H9 (cell line): ENCODE results near the gene PACSIN2. TPM values are rescaled to one million over a fixed set of nuclear protein-coding genes. Genes with fewer than 3 reads are reported as not detected.
A peak's percentile ranks its signal among the peaks of the same experiment; 100 is the strongest.

Source experiments
- DNase-seq: peaks from one replicate; pipeline ENCODE4 v3.0.0-alpha.2; 2017
- H2AFZ ChIP-seq: one replicate; pipeline ENCODE4 v1.6.1; 2013; ENCODE audit warnings: mild to moderate bottlenecking, low read length, control low read depth, moderate library complexity
- H2AK5ac ChIP-seq: 2 replicates; pipeline ENCODE4 v1.6.1; 2013; ENCODE audit warnings: low read length, control low read depth, mixed read lengths; ENCODE audit not compliant: insufficient read length
- H2BK120ac ChIP-seq: one replicate; pipeline ENCODE4 v1.6.1; 2013; ENCODE audit warnings: low read depth, mild to moderate bottlenecking, low read length, control low read depth, inconsistent platforms; ENCODE audit not compliant: poor library complexity, severe bottlenecking
- H2BK12ac ChIP-seq: 2 replicates; pipeline ENCODE4 v1.6.1; 2013; ENCODE audit warnings: low read length, control low read depth, mixed read lengths, low read depth; ENCODE audit not compliant: insufficient read length
- H2BK15ac ChIP-seq: 2 replicates; pipeline ENCODE4 v1.6.1; 2013; ENCODE audit warnings: low read depth, low read length, control low read depth
- H2BK20ac ChIP-seq: one replicate; pipeline ENCODE4 v1.6.1; 2013; ENCODE audit warnings: low read depth, mild to moderate bottlenecking, low read length, control low read depth, inconsistent platforms; ENCODE audit not compliant: poor library complexity, severe bottlenecking
- H2BK5ac ChIP-seq: 2 replicates; pipeline ENCODE4 v1.6.1; 2013; ENCODE audit warnings: low read length, control low read depth, mixed read lengths; ENCODE audit not compliant: insufficient read length
- H3K14ac ChIP-seq: 2 replicates; pipeline ENCODE4 v1.6.1; 2013; ENCODE audit warnings: low read length, control low read depth; ENCODE audit not compliant: insufficient read depth
- H3K18ac ChIP-seq: 2 replicates; pipeline ENCODE4 v1.6.1; 2013; ENCODE audit warnings: low read depth, mild to moderate bottlenecking, mixed read lengths, low read length, control low read depth; ENCODE audit not compliant: insufficient read length
- H3K23ac ChIP-seq: 2 replicates; pipeline ENCODE4 v1.6.1; 2013; ENCODE audit warnings: low read length, control low read depth, mixed read lengths, low read depth; ENCODE audit not compliant: insufficient read length
- H3K23me2 ChIP-seq: 2 replicates; pipeline ENCODE4 v1.6.1; 2013; ENCODE audit warnings: low read depth, mild to moderate bottlenecking, mixed read lengths, low read length, control low read depth; ENCODE audit not compliant: insufficient read length, poor library complexity, severe bottlenecking
- H3K27ac ChIP-seq: 2 replicates; pipeline ENCODE4 v1.5.1; 2013; ENCODE audit warnings: low read length, control low read depth, mixed read lengths, low read depth; ENCODE audit not compliant: insufficient read length
- H3K27me3 ChIP-seq: 2 replicates; pipeline ENCODE4 v1.6.1; 2013; ENCODE audit warnings: low read length, control low read depth, inconsistent platforms; ENCODE audit not compliant: insufficient read depth
- H3K4ac ChIP-seq: 2 replicates; pipeline ENCODE4 v1.6.1; 2013; ENCODE audit warnings: low read depth, mild to moderate bottlenecking, control low read depth, inconsistent platforms, low read length, moderate library complexity
- H3K4me1 ChIP-seq: 2 replicates; pipeline ENCODE4 v1.6.1; 2013; ENCODE audit warnings: low read length, control low read depth, inconsistent platforms; ENCODE audit not compliant: insufficient read depth
- H3K4me2 ChIP-seq: 2 replicates; pipeline ENCODE4 v1.6.1; 2013; ENCODE audit warnings: low read length, control low read depth, mixed read lengths; ENCODE audit not compliant: insufficient read length, insufficient read depth
- H3K56ac ChIP-seq: 2 replicates; pipeline ENCODE4 v1.6.1; 2013; ENCODE audit warnings: low read depth, mild to moderate bottlenecking, mixed read lengths, low read length, control low read depth; ENCODE audit not compliant: insufficient read length
- H3K79me1 ChIP-seq: 2 replicates; pipeline ENCODE4 v1.6.1; 2013; ENCODE audit warnings: low read depth, mild to moderate bottlenecking, moderate library complexity, low read length, control low read depth, inconsistent platforms; ENCODE audit not compliant: insufficient read depth, poor library complexity, severe bottlenecking
- H3K79me2 ChIP-seq: 2 replicates; pipeline ENCODE4 v1.6.1; 2013; ENCODE audit warnings: low read length, control low read depth, inconsistent platforms; ENCODE audit not compliant: insufficient read depth
- H3K9ac ChIP-seq: 2 replicates; pipeline ENCODE4 v1.6.1; 2013; ENCODE audit warnings: low read length, control low read depth, mixed read lengths; ENCODE audit not compliant: insufficient read length; ENCODE audit errors: extremely low read depth
- H3K9me3 ChIP-seq: one replicate; pipeline ENCODE4 v1.6.1; 2013; ENCODE audit warnings: low read depth, low read length, inconsistent platforms; ENCODE audit not compliant: control insufficient read depth
- H3T11ph ChIP-seq: one replicate; pipeline ENCODE4 v1.6.1; 2013; ENCODE audit warnings: mild to moderate bottlenecking, low read length, control low read depth, inconsistent platforms
- H4K20me1 ChIP-seq: one replicate; pipeline ENCODE4 v1.6.1; 2013; ENCODE audit not compliant: control insufficient read depth, insufficient read length, insufficient read depth
- H4K5ac ChIP-seq: 2 replicates; pipeline ENCODE4 v1.6.1; 2013; ENCODE audit warnings: low read depth, mild to moderate bottlenecking, mixed read lengths, low read length, control low read depth; ENCODE audit not compliant: insufficient read length
- H4K8ac ChIP-seq: replicated peaks from 2 replicates; pipeline ENCODE4 v1.6.1; 2013; ENCODE audit warnings: low read length, control low read depth, mixed read lengths, low read depth; ENCODE audit not compliant: insufficient read length
- H4K91ac ChIP-seq: 2 replicates; pipeline ENCODE4 v1.6.1; 2013; ENCODE audit warnings: low read depth, mild to moderate bottlenecking, moderate library complexity, mixed read lengths, low read length, control low read depth; ENCODE audit not compliant: insufficient read length
- H3K27ac Mint-ChIP-seq, 3 experiments: 2 replicates in 2 of 3; 3 replicates in 1 of 3; pipeline ENCODE4 v1.8.0; 2020 to 2021; ENCODE audit warnings: mixed read lengths in 3 of 3, mild to moderate bottlenecking in 1 of 3, moderate library complexity in 1 of 3
- H3K27me3 Mint-ChIP-seq: 2 replicates; pipeline ENCODE4 v1.8.0; 2021; ENCODE audit warnings: low read depth, mild to moderate bottlenecking, moderate library complexity, mixed read lengths
- H3K36me3 Mint-ChIP-seq, 3 experiments: 2 replicates in 2 of 3; 3 replicates in 1 of 3; pipeline ENCODE4 v1.8.0; 2020 to 2021; ENCODE audit warnings: low read depth in 3 of 3, mixed read lengths in 3 of 3; ENCODE audit not compliant: insufficient read depth in 1 of 3
- H3K4me1 Mint-ChIP-seq, 2 experiments: 2 replicates each; pipeline ENCODE4 v1.8.0; 2020; ENCODE audit warnings: mixed read lengths in 2 of 2
- H3K4me3 Mint-ChIP-seq, 2 experiments: 2 replicates in 1 of 2; 3 replicates in 1 of 2; pipeline ENCODE4 v1.8.0; 2020 to 2021; ENCODE audit warnings: mild to moderate bottlenecking in 2 of 2, mixed read lengths in 2 of 2, moderate library complexity in 1 of 2
- H3K9me3 Mint-ChIP-seq, 2 experiments: 2 replicates in 1 of 2; 3 replicates in 1 of 2; pipeline ENCODE4 v1.8.0; 2020; ENCODE audit warnings: mild to moderate bottlenecking in 2 of 2, mixed read lengths in 2 of 2, moderate library complexity in 1 of 2
- CTCF ChIP-seq: fragments of 200-600 bp; sonication (generic); conservative IDR thresholded peaks from 3 replicates; pipeline ENCODE4 v1.8.0; 2021; ENCODE audit warnings: antibody characterized with exemption, mild to moderate bottlenecking
- WGBS: extraction: QIAGEN DNeasy Blood & Tissue Kit; methylation state at CpG from one replicate; pipeline ENCODE4 v1.1.7; 2013; ENCODE audit warnings: missing lambda C conversion rate, low lambda C conversion rate, mixed read lengths; ENCODE audit not compliant: insufficient read length; ENCODE audit errors: extremely low coverage; 5-methylcytosine and 5-hydroxymethylcytosine counted together
- total RNA-seq: library from RNA; stranded (reverse); gene quantifications from 2 replicates; pipeline ENCODE4 v1.2.1, GENCODE V29; 2021

The PACSIN2 gene
- total RNA-seq, 1 experiment from 2014 or later, result 62.3 TPM

- H3K27me3 Mint-ChIP-seq, result no peaks in the 10 kb centered on the region
- no peak overlapping the region for H2BK15ac ChIP-seq
- H3K56ac ChIP-seq, result no peak overlapping the region
- no peak overlapping the region for H3K14ac ChIP-seq
- no peak overlapping the region for H2BK5ac ChIP-seq
- H2BK120ac ChIP-seq, result no peak overlapping the region
- no peaks in the 10 kb centered on the region for H3K9me3 Mint-ChIP-seq
- no peaks in the 10 kb centered on the region for H3K9me3 ChIP-seq
- no peak overlapping the region for H4K8ac ChIP-seq
- no peak overlapping the region for H3K23ac ChIP-seq
- no peak overlapping the region for H3K4me3 Mint-ChIP-seq
- H3K27ac Mint-ChIP-seq, result peak overlapping the region; percentile 42 to 82 (median 45); a peak in 4 of 7 replicates
- H2AFZ ChIP-seq, result no peak overlapping the region
- H2BK12ac ChIP-seq, result no peak overlapping the region
- H3K27me3 ChIP-seq, result no peaks in the 10 kb centered on the region
- H3T11ph ChIP-seq, result no peak overlapping the region
- H3K18ac ChIP-seq, result no peak overlapping the region
- WGBS, result no CpG with 5 or more reads among the region's 5 CpGs
- H4K5ac ChIP-seq, result no peak overlapping the region
- H3K4me1 ChIP-seq, result peaks cover 9% of the 10 kb centered on the region; the same call in 1 of the 2 replicates
- H3K23me2 ChIP-seq, result no peaks in the 10 kb centered on the region
- no peak overlapping the region for H4K91ac ChIP-seq
- H3K4me2 ChIP-seq, result no peak overlapping the region
- H2AK5ac ChIP-seq, result no peak overlapping the region
- H3K4me1 Mint-ChIP-seq, result peaks cover 69 to 70% of the 10 kb centered on the region in 2 experiments
- peaks cover 3 to 9% (median 4%) of the 10 kb centered on the region in 3 experiments; a peak in 6 of 7 replicates for H3K36me3 Mint-ChIP-seq
- no peak overlapping the region for H3K4ac ChIP-seq
- no peak for DNase-seq
- no peak overlapping the region for H3K27ac ChIP-seq
- no peak overlapping the region for H3K9ac ChIP-seq
- H4K20me1 ChIP-seq, result no peaks in the 10 kb centered on the region
- TF ChIP-seq CTCF, result no peak
- H2BK20ac ChIP-seq, result no peak overlapping the region
- peaks cover 3% of the 10 kb centered on the region for H3K79me1 ChIP-seq
- H3K79me2 ChIP-seq, result peaks cover 48% of the 10 kb centered on the region; the same call in 1 of the 2 replicates
Measured at GRCh38 chr22:43006016-43006505, 8.9 kb downstream of the PACSIN2 start.
